Left forelimb (tissue), 1 donor: ENCODE measurements around the gene STK10.
A peak's percentile ranks its signal among the peaks of the same experiment; 100 is the strongest.

Experiments
- DNase-seq: peaks from one replicate; pipeline ENCODE4 v3.0.0-alpha.2; 2018; ENCODE audit warnings: low spot score

Gene STK10

DNA sequence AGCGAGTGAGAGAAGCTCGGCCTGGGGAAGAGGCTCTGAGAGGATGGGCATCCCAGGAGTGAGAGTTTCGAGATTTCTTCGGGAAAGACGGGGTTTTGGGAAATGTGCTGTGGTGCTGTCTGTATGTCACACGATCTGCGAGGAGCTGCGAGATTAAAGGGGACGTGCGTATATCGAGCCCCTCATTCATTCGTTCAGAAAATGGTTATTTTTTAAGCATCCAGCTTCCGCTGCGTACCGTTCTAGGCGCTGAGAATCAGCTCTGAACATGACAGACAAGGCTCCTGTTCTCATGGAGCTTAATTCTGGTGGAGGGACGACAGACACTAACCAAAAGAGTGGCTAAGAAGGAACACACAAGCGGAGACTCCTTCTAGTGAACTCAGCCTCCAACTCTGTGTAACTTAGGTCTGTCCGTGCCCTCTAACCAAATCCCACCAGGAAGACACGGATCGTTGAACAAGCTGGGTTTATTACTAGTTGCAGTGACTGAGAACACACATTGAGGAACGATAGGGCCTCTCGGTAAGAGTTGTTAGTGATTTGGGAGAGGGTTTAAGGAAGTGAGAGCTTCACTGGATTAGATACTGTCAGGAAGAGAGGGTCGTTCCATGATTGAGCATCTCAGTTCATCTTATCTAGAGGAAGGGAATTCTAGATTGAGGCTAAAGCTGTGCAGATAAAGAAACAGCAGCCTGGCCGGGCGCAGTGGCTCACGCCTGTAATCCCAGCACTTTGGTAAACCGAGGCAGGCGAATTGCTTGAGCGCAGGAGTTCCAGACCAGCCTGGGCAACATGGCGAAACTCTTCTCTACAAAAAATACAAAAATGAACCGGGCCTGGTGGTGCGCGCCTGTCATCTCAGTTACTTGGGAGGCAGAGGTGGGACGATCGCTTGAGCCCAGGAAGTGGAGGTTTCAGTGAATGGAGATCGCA lies 180.6 kb downstream of the STK10 start:
- no peak for DNase-seq

DNA sequence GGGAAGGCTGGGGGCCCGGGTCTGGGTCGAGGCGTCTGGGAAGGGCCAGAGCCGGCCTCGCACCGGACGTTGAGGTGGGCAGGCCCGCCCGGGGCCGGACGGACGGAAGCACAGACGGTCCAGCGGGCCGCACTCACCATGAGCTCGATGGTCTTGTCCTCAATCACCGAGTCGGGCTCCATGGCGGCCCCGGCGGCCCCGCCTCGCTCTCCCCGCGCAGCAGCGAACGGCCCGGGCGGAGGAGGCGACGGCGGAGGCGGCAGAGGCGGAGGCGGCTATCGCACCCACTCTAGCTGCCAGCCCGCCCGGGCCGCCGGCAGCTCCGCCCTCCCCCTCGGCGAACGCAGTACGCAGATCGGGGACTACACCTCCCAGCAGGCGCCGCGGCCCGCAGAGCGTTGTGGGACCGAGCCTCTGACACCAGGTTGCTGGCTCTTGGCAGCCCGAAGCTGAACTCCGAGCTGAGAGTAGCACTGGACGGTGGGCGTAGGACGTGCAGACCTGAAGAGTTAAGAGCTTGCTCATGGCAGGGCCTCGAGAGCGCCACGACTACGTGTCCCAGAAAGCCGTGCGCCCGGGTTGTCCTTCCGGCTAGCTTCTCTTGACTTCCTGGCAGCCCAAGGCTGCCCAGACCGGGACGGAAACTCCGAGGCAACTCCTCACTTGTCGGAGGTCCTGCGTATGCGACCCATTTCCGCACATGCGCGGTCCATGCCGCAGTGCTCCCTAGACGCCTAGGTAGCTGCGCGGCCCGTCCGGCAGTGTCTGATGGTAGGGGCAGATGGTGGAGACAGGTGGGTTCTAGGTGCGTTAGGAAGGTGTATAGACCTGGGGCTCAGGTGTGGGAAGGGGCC lies 181.5 kb downstream of the STK10 start, which contains the start of gene FBXW11:
Gene FBXW11, minus strand, starts transcription at position 318 of the 854 bp plus-strand sequence. Its CDS starts 136 bp downstream, at position 182.
- DNase-seq, result peak; percentile 96

DNA sequence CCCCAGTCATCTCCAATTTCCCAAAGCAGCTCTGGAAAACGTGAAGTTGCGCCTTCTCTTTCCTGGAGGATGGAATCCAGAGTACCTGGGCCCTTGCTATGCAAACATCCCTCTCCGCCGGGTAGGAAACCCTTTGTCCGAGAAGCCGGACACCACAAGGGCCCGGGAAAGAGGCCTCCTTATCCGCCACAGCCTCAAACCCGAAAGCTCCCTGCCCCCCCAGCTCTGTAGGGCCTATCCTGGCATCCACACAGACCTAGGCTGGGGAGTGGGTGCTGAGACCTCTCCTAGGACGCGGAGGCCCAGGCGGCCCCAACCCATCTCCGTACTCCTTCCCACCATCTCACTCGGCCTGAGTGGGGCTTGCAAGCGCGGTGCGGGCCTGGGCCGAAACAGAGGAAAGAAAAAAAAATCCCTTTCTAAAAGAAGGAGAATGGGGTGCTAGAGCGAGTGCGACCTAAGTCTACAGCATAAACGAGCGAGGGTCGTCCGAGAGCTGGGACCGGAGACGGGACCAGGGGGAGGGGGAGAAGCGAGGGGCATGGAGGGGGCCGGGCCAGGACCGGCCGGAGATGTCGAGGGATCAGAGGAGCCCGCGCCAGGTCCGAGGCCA lies 182.2 kb downstream of the STK10 start:
- peak; percentile 73 for DNase-seq

DNA sequence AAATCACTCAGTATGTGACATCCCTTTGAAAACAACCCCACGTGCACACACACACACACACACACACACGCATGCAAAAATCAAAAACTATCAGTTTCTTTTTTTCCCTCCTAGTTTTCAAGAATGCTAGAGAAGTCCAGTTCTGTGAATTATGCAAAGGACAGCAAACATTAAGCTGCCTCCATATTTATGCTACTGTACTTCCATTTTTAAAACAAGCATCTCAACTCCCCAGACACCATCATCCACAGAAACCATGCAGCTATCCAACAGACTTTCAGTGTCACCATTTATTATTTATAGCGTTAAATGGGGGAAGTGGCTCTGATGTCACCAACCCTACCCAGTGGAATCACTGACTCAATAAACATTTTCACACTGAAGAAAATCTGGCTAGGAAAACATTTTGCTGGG lies 183.2 kb downstream of the STK10 start:
- no peak for DNase-seq

DNA sequence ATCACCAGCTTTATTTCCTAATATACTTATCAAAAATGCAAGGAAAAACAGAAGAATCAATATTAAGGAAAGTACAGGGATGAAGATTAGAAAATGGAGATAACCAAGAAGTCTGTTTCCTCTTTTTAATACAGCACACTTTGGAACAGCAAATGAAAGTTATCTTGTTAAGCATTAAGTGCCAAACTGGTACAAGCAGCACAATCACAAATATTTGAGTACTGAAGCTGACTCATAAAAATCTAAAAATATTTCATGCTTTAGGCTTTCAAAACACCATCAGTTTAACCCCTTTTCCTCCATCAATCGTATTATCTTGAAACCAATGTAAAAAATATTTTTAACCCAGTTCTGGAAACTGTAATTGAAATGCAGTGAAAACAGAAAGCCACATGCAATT lies 184.3 kb downstream of the STK10 start:
- DNase-seq, result no peak

DNA sequence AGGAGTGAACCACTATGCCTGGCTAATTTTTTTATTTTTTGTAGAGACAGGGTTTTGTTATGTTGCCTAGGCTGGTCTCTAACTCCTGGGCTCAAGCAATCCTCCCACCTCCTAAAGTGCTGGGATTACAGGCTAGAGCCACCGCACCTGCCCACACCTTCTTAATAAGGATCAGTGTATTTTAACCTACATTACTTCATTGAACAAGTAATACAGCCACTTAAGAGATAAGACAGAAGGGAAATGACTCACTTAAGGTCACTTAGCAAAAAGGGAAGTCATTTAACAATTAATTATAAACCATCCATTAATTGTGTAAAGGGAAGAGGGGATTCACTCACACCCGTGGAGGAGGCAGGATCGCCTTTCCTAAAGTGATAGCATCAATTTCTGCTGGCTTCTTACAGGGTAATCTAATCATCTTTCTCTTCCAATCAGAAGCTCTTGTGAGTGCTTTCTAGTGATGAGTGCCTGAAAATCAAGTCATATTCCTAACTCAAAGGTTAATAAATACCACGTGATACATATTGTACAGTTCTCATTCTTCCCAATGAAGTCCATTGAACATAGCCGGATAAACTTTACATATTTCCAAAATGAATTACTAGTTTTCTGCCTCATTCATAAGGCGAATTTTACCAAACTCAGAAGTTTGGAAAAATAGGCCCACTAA lies 185.0 kb downstream of the STK10 start:
- DNase-seq, result no peak

DNA sequence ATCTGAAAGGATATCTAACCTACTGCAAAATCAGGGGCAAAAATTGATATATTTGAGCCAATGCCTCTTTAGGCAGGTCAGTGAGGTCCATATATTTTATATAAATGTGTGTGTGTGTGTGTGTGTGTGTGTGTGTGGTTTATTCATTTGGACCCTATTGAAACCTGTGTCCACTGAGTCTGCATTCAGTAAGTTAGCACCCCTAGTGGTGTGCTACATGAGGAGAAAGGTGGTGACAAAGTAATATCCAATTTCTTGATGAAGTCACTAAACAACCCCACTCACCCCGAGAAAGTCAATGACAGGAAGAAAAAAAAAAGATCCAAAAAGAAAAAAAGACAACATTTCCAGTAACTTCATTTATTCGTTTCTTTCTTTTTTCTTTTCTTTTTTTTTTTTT lies 185.7 kb downstream of the STK10 start:
- DNase-seq, result no peak

DNA sequence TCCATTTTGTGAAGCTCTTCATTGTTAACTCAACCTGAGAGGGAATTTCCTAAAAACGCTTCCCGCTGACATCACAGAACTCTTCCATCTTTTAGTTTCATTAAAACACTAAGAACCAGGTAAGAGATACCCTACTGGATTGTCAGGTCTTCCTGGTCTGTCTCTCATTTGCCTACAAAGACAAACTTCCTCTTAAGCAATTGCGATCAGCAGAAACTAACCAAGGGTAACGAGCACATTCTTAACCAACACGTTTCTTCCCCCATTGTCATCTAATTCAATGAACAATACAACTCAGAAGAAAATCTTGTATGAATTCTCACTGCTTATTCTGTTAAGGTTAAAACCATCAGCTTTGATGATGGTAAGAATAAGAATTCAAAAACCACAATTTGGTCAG lies 188.1 kb downstream of the STK10 start:
- no peak for DNase-seq

DNA sequence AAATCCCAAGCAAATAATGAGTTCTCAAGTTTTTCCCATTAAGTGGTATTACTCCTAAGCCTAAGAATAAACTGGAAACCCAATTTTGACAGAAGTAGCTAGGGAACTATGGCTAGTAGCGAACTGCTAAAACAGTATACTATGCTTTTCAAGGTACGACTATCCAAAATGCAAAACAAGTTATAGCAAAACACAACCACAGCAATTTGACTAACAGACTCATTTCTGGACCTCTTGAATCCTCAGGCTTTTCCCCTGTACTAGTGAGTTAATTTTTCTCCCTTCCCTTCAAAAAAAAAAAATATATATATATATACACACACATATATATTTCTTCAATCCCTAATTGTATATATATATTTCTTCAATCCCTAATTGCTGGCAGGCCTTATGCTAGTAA lies 188.9 kb downstream of the STK10 start:
- no peak for DNase-seq

DNA sequence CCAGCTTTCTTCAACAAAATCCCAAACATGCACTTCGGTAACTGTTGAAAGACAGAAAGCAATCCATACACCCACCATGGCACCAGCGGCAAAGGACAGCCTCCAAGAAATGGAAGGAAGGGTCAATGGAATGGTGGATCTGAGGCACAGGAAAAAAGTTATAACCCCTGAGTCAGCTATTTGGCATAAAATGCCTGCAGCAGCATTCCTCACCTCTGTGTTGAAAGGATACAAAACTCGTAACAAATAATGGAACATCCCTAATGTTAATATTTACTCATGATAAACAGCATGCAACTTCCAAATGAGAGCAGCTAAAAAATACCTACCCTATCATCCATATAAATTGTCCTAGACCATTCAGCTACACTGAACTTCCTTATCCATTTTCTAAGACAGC lies 191.0 kb downstream of the STK10 start:
- DNase-seq, result no peak

DNA sequence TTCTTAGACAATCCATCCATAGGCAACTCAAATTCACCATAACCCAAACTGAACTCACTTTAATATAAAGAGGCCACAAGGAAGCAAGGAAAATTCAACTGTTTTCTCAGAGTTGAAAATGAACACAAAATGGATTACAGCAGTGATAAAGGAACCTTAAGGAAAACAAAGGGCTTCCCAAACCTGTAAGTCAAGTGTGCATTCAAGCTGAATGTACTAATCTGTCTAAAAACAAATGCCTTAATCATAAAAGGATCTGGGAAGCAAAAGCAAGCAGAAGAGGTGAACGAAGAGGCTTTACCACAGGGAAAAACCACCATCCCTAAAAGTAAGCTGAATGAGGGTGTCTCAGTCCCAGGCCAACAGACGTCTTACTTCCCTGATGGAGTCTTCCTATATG lies 195.2 kb downstream of the STK10 start:
- DNase-seq, result no peak

DNA sequence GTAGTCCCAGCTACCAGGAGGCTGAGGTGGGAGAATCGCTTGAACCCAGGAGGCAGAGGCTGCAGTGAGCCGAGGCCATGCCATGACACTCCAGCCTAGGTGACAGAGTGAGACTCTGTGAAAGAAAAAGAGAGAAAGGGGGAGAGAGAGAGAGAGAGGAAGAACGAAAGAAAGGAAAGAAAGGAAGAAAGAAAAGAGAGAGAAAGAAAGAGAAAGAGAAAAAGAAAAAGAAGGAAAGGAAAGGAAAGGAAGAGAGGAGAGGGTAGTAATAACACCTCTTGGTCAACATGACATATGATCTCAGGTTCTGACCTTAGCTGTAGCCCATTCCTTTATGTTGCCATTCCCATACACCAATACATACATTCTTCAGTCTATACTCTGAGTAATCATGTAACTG lies 195.7 kb downstream of the STK10 start:
- no peak for DNase-seq
